ENCODE data around the gene EXPH5.

GRCh38 chr11:108571001-108571400 is 22.6 kb downstream of the EXPH5 start:
- TF ChIP-seq, protein P1, sequence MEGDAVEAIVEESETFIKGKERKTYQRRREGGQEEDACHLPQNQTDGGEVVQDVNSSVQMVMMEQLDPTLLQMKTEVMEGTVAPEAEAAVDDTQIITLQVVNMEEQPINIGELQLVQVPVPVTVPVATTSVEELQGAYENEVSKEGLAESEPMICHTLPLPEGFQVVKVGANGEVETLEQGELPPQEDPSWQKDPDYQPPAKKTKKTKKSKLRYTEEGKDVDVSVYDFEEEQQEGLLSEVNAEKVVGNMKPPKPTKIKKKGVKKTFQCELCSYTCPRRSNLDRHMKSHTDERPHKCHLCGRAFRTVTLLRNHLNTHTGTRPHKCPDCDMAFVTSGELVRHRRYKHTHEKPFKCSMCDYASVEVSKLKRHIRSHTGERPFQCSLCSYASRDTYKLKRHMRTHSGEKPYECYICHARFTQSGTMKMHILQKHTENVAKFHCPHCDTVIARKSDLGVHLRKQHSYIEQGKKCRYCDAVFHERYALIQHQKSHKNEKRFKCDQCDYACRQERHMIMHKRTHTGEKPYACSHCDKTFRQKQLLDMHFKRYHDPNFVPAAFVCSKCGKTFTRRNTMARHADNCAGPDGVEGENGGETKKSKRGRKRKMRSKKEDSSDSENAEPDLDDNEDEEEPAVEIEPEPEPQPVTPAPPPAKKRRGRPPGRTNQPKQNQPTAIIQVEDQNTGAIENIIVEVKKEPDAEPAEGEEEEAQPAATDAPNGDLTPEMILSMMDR (IDR thresholded peaks at IDR 0.05; ENCODE audit: low read length), result no peak
- TF ChIP-seq EZH2 (optimal IDR thresholded peaks at IDR 0.05; ENCODE audit: low read depth, low read length), result no peak
